Germinal center (tissue), 1 donor: Measurements from ENCODE around the gene ZNF549.
"Not testable (repeated sequence)": the region's sequence is repeated elsewhere in the genome, so short reads cannot be mapped to it uniquely, and the experiment has no call there.

Experiments
- DNase-seq: peaks from one replicate; pipeline ENCODE4 v3.0.0; 2012; ENCODE audit warnings: mixed read lengths, low spot score

The ZNF549 gene

GRCh38 chr19:57527136-57527881 lies at the start of gene ZNF549:
Gene ZNF549, plus strand, starts transcription at chr19:57527356. Its CDS starts 218 bp downstream, at chr19:57527574.
- peak; percentile 97 for DNase-seq

DNA sequence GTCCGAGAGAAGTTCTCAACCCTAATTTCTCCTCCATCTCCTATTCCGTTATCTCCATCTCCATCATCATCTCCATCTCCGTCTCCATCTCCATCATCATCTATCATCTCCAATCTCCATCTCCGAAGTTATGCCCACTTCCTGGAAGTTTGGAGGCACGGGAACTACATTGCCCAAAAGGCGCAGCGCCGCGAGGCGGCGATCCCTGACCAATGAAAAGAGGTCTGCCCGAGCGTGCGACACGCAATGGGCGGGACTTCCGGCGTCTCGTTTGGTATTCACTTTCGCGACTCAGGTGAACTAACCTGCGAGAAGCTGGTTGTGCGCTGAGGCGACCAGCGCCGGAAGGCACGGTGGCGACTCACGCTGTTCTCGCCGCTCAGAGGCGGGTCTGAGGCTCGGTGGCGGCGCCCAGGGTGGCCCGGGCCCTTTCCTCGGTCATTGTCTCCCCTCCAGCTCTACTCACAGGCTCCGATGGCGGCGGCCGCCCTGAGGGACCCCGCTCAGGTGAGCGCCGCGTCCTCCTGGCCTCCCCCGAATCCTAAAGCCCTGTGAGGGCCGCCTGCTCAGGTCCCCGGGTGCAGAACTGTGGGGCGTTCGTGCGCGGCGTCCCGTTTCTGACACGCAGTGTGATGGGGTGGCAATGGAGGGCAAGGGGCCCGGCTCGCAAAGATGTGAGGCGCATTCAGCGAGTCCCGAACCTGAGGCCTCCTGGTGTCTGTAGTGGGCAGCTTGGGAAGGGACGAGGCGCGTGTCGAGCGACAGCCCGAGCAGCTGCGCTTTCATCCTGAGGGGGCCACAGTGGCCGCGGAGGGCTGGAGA lies 39.5 kb upstream of the ZNF549 start, which contains the start of gene ZNF419:
ZNF419 (plus strand) TSS at position 274 of the 822 bp plus-strand sequence; CDS start at position 475, 201 bp downstream.
- peak; percentile 92 for DNase-seq

DNA sequence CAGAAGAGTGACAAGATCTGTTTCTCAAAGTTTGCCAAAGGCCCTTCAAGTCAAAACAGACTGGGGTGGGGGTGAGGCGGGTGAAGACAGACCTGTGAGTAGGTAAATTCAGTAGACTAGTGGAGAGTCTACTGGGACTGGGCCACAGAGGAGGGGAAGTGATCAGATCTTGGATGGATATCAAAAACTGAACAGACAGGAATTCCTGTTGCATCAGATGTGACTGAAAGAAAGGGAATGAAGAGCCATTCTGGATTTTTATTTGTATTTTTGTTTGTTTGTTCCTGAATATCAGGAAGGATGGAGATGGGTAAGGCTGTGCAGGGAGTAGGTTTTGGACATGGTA lies 38.9 kb upstream of the ZNF549 start:
- DNase-seq = not testable (repeated sequence)

- not testable (repeated sequence) for DNase-seq
Observed at GRCh38 chr19:57499332-57499679, 27.9 kb upstream of the ZNF549 start.

DNA sequence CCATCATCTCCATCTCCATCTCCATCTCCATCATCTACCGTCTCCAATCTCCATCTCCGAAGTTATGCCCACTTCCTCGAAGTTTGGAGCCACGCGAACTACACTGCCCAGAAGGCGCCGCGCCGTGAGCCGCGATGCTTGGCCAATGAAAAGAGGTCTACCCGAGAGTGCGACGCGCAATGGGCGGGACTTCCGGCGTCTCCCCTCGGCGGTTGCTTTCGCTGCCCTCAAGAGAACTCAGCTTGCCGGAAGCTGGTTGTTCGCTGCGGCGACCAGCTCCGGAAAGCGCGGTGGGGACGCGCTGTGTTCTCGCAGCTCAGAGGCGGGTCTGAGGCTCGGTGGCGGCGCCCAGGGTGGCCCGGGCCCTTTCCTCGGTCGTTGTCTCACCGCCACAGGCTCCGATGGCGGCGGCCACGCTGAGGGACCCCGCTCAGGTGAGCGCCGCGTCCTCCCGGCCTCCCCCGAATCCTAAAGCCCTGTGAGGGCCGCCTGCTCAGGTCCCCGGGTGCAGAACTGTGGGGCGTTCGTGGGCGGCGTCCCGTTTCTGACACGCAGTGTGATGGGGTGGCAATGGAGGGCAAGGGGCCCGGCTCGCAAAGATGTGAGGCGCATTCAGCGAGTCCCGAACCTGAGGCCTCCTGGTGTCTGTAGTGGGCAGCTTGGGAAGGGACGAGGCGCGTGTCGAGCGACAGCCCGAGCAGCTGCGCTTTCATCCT lies 27.3 kb upstream of the ZNF549 start, which contains the start of gene ZNF773:
ZNF773 (plus strand) TSS at position 259 of the 716 bp plus-strand sequence; CDS start at position 402, 143 bp downstream.
- DNase-seq = peak; percentile 93

GRCh38 chr19:57500400-57500799 lies 26.8 kb upstream of the ZNF549 start:
- DNase-seq = not testable (repeated sequence)

GRCh38 chr19:57506163-57506562 lies 21.0 kb upstream of the ZNF549 start:
- DNase-seq = no peak

DNA sequence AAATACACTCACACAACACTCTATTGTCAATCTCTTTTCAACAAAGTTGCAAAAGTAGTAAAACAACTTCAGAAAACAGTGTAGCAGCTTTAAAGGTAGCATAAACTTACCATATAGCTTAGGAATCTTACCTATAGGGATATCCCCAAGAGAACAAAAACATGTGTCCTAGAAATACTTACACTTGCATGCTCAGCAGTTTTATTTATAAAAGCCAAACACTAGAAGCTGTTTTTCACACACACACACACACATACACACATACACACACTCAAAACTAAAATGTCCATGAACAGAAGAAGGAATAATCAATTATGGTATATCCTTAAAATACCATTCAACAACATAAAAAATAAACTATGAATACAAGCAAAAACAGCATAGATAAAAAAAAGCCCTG lies 15.7 kb upstream of the ZNF549 start:
- DNase-seq = no peak

DNA sequence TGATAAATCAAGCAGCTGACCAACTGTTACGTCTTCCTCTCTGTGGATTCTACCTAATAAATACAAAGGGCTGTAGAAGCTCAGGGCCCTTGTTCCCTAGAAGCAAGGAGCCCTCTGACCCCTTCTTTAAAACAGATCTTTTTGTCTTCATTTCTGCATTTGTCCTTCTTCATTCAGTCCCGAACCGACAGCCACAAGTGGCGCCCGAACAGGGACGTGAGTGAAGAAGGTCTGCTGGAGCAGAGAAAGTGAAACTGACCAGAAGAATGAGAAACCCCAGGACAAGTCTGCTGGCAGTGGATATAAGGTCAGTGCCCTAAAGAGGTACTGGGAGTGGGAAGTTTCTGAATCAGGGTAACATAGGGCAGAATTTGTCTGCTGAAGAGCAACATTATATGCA lies 14.3 kb upstream of the ZNF549 start:
- DNase-seq = no peak

- DNase-seq = no peak
Observed at GRCh38 chr19:57515255-57515654, 11.9 kb upstream of the ZNF549 start.

GRCh38 chr19:57518021-57518420 lies 9.1 kb upstream of the ZNF549 start:
- DNase-seq = not testable (repeated sequence)

- DNase-seq = no peak
Observed at GRCh38 chr19:57537953-57538547, 10.9 kb downstream of the ZNF549 start.

- no peak for DNase-seq
Observed at GRCh38 chr19:57546513-57546912, 19.4 kb downstream of the ZNF549 start.

DNA sequence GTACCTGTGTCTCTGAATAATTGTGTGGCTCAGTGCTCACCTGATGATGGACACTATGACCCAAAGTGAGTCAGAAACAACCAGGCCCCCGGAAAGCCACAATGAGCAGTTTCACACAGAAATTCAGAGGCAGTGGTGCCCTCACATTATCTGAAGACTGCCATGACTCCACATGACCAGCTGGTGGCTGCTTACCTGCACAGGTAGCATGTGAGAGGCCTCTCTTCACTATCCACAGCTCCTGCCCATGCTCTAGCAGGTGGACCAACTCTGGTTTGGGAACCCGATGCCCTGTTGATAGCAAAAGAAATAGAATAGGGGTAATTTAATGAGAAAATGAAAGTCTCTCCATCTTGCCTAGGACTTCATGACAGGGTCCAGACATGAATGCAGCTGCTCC lies 25.3 kb downstream of the ZNF549 start:
- DNase-seq = no peak

DNA sequence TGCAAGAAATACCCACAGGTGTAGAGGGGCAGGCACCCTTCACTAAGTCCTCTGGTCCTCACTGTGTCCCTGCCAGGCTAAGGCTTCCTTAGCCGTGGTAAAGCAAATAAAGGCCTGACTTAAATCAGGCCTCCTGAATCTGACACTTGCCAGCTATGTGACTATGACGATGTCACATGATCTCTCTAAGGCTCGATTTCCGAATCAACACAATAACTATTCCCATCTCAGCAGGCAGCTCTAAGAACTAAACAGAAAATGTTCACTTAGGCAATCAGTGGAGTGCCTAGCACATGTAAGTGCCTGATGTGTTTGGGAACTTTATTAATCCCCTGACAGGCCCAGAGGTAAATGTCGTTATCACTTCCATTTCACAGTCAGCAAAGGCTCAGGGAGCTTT lies 30.5 kb downstream of the ZNF549 start:
- no peak for DNase-seq

DNA sequence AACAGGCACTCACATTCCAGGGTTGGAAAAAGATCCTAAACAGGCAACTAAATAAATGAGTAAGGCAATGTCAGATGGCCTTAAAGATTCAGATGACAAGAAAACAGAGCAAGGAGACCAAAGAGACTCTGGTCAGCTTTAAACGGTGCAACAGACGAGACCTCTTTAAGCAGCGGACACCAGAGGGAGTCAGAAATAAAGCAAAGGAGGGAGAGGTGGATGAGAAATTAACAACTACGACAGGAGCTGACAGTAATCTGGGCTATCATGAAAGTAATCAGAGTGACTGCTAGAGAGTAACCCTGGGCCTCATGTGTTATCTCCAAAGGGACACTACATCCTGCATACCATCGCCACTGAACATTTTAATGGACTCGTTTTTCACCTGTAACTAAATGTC lies 31.4 kb downstream of the ZNF549 start:
- no peak for DNase-seq

GRCh38 chr19:57559008-57559403 lies 31.9 kb downstream of the ZNF549 start:
- peak; percentile 44 for DNase-seq

- DNase-seq = peak; percentile 90
Observed at GRCh38 chr19:57559404-57560025, 32.4 kb downstream of the ZNF549 start, which contains the start of gene ZNF550. Gene ZNF550, minus strand, starts transcription at chr19:57559863. Its CDS starts 181 bp downstream, at chr19:57559682.

DNA sequence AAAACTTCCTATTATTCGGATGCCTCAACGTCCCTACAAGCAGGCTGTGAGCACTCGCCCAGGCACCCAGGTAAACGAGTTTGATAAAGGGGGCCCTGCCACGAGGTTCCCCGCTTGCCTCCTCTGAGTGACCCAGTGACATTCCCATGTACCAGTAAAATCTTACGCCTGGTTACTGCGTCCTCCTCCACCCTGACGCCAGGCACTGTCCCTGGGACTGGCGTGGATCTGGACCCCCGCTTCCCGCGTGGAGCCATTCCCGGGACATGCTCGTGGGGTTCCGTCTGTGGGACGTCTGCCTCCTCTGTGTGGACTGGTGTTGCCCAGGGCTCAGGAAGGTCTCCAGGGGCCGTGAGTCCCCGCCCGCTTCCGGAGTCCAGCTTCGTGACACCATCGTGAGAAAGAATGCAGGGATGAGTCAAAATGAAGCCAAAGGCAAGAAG lies 32.9 kb downstream of the ZNF549 start:
- no peak for DNase-seq

GRCh38 chr19:57563547-57563946 lies 36.4 kb downstream of the ZNF549 start:
- DNase-seq = no peak
